Measurements from ENCODE around the gene IKZF2. TPM values are rescaled to one million over a fixed set of nuclear protein-coding genes. Genes with fewer than 3 reads are reported as not detected.

Gene IKZF2
- total RNA-seq, 1 experiment from 2014 or later = 3.0 TPM

DNA sequence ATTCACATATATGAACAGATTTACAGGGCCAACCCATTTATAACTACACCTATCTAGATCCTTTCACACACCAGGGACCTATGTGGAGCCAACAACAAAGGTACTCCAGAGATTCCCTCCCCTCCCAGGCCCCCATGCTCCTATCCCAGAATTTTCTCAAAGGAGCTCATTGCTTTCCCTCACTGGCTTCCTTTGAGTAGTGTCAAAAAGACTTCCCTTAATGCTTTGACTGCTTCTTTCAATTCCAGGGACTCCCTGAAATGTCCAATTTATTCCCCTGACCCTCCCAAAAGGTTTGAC, 46.6 kb downstream of the IKZF2 start:
- Histone ChIP-seq H2AFZ (ENCODE audit: low read length) (no peak overlapping the region), H4K20me1 (ENCODE audit: control insufficient read depth, insufficient read depth, insufficient read length) (no peaks in the 10 kb centered on the region), H3K4ac (ENCODE audit: low read depth, low read length) (no peak overlapping the region), H3K27ac (ENCODE audit: insufficient read length, low read depth, low read length) (no peak overlapping the region), H2BK12ac (ENCODE audit: insufficient read length, low read depth, low read length) (no peak overlapping the region), H2AK5ac (ENCODE audit: insufficient read length, low read length) (no peak overlapping the region), H3K23ac (ENCODE audit: insufficient read length, low read depth, low read length) (no peak overlapping the region), H4K91ac (ENCODE audit: insufficient read length, low read depth, low read length) (no peak overlapping the region), H2BK120ac (ENCODE audit: low read depth, low read length, poor library complexity, severe bottlenecking) (no peak overlapping the region), H2BK5ac (ENCODE audit: insufficient read length, low read length) (no peak overlapping the region), H3K18ac (ENCODE audit: insufficient read length, low read depth, low read length) (no peak overlapping the region), H3K79me1 (ENCODE audit: insufficient read depth, low read depth, low read length, poor library complexity, severe bottlenecking) (no peaks in the 10 kb centered on the region), H4K5ac (ENCODE audit: insufficient read length, low read depth, low read length) (no peak overlapping the region), H3K4me2 (ENCODE audit: insufficient read depth, insufficient read length, low read length) (no peak overlapping the region), H3K56ac (ENCODE audit: insufficient read length, low read depth, low read length) (no peak overlapping the region), H3K14ac (ENCODE audit: insufficient read depth, low read length) (no peak overlapping the region), H3K9ac (ENCODE audit: extremely low read depth, insufficient read length, low read length) (no peak overlapping the region), H3K79me2 (ENCODE audit: insufficient read depth, low read length) (no peaks in the 10 kb centered on the region), H2BK15ac (ENCODE audit: low read depth, low read length) (no peak overlapping the region), H3K27me3 (ENCODE audit: insufficient read depth, low read length) (no peaks in the 10 kb centered on the region), H2BK20ac (ENCODE audit: low read depth, low read length, poor library complexity, severe bottlenecking) (no peak overlapping the region), H3K9me3 (ENCODE audit: control insufficient read depth, low read depth, low read length) (no peaks in the 10 kb centered on the region), H3T11ph (ENCODE audit: low read length) (no peak overlapping the region), H4K8ac (replicated peaks; ENCODE audit: insufficient read length, low read depth, low read length) (no peak overlapping the region), H3K23me2 (ENCODE audit: insufficient read length, low read depth, low read length, poor library complexity, severe bottlenecking) (no peaks in the 10 kb centered on the region), H3K4me1 (ENCODE audit: insufficient read depth, low read length) (peaks cover 2% of the 10 kb centered on the region; the same call in 1 of the 2 replicates)
- H3K27me3 Mint-ChIP-seq (ENCODE audit: low read depth) = no peaks in the 10 kb centered on the region
- no peak for DNase-seq
- no peaks in the 10 kb centered on the region for H3K36me3 Mint-ChIP-seq (ENCODE audit: insufficient read depth in 1 of 3, low read depth in 3 of 3)
- TF ChIP-seq, protein P1, sequence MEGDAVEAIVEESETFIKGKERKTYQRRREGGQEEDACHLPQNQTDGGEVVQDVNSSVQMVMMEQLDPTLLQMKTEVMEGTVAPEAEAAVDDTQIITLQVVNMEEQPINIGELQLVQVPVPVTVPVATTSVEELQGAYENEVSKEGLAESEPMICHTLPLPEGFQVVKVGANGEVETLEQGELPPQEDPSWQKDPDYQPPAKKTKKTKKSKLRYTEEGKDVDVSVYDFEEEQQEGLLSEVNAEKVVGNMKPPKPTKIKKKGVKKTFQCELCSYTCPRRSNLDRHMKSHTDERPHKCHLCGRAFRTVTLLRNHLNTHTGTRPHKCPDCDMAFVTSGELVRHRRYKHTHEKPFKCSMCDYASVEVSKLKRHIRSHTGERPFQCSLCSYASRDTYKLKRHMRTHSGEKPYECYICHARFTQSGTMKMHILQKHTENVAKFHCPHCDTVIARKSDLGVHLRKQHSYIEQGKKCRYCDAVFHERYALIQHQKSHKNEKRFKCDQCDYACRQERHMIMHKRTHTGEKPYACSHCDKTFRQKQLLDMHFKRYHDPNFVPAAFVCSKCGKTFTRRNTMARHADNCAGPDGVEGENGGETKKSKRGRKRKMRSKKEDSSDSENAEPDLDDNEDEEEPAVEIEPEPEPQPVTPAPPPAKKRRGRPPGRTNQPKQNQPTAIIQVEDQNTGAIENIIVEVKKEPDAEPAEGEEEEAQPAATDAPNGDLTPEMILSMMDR (conservative IDR thresholded peaks at IDR 0.05) = no peak
- H3K4me1 Mint-ChIP-seq = peaks cover 0 to 8% of the 10 kb centered on the region in 2 experiments; a peak in 2 of 4 replicates
- no peak overlapping the region for H3K4me3 Mint-ChIP-seq
- H3K9me3 Mint-ChIP-seq = no peaks in the 10 kb centered on the region
- peak overlapping the region in 2 of 3 experiments; percentile 7 to 31; a peak in 2 of 7 replicates for H3K27ac Mint-ChIP-seq
